ENCODE results near the gene DMBX1. TPM values are rescaled to one million over a fixed set of nuclear protein-coding genes. Genes with fewer than 3 reads are reported as not detected.

The DMBX1 gene
- polyA plus RNA-seq, 1 of the 3 experiments (the other 2 are of a cell fraction) = not detected

DNA sequence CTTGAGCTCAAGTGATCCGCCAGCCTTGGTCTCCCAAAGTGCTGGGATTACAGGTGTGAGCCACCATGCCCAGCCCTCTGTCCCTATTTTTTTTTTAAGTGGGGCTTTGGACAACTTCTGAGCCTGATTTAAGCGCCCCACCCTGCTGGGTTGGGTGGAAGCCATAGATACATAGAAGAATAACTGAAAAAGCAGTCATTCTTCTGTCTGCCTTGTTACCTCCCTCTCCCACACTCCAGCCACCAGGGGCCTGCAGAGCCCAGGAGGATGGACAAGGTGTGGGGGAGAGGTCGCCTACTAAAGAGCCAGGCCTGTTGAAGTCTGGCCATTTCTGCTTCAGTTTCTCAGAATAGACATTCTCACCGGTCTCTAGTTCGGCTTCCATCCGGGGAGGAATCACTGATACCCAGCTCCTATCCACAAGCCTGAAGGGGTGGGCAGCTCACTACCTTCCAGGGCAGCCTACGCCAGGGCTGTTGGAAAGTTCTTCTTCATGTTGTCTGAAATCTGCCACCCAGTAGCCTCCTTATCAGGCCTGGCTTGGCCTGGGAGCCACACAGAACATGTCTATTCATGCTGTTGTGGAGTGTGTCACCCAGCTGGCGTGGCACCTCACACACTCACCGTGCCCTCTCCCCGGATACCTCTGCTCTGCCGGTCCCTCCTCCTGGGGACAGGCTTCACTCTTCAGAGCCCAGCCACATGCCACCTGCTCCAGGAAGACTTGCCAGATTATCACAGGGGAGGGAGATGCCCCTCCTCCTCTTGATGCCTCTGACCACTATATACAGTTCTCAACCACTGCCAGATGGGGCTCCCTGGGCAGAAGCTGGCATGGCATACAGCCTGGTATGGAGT, 34.1 kb downstream of the DMBX1 start:
- no peak overlapping the region for H3K4me3 ChIP-seq (ENCODE audit: low read depth in 2 of 2, low read length in 1 of 2)
- peaks cover 4 to 39% of the 10 kb centered on the region in 2 experiments; a peak in 3 of 4 replicates for H3K4me1 ChIP-seq (ENCODE audit: control insufficient read depth in 1 of 2, insufficient read depth in 2 of 2, low read depth in 1 of 2, low read length in 1 of 2)
- no peaks in the 10 kb centered on the region for H3K9me3 ChIP-seq
- peaks cover 27% of the 10 kb centered on the region for H3F3A ChIP-seq (replicated peaks; ENCODE audit: insufficient read depth)
- no peaks in the 10 kb centered on the region for H3K79me2 ChIP-seq (ENCODE audit: insufficient read depth)
- H2AFZ ChIP-seq (ENCODE audit: low read depth) = no peak overlapping the region
- H4K20me1 ChIP-seq (ENCODE audit: insufficient read depth) = no peaks in the 10 kb centered on the region
- DNase-seq = no peak
- no peaks in the 10 kb centered on the region for H3K27me3 ChIP-seq (ENCODE audit: insufficient read depth)
- H3K36me3 ChIP-seq (replicated peaks in 1 of 2; ENCODE audit: control insufficient read depth in 1 of 2, insufficient read depth in 2 of 2, low read length in 1 of 2) = no peaks in the 10 kb centered on the region
- ChIA-PET CTCF (interaction anchor here (0.8 to 3.1 kb wide), 8 partner anchors 9 to 82 kb away, joined by 3 to 23 read pairs (median 7); a partner anchor contains a TSS), POLR2A (interaction anchor here (0.6 kb wide), 1 partner anchor 10 kb away, joined by 4 read pairs; no protein-coding TSS in a partner anchor)
- no peaks in the 10 kb centered on the region for H3K9me2 ChIP-seq
- H3K9ac ChIP-seq = no peak overlapping the region
- 89% methylated on average over 2 of the region's 11 CpGs for WGBS (ENCODE audit: low lambda C conversion rate)
- no peak overlapping the region for H3K27ac ChIP-seq (ENCODE audit: low read depth in 2 of 2, low read length in 1 of 2)
- H3K4me2 ChIP-seq = no peak overlapping the region
- TF ChIP-seq MXI1 (IDR thresholded peaks at IDR 0.05; ENCODE audit: low read depth, low read length) = no peak
- no peak for TF ChIP-seq FOSL2 (IDR thresholded peaks at IDR 0.05; ENCODE audit: borderline replicate concordance, low read depth)
- no peak for TF ChIP-seq TAF1 (IDR thresholded peaks at IDR 0.05; ENCODE audit: borderline replicate concordance, low read depth, low read length)
- TF ChIP-seq, protein P1, sequence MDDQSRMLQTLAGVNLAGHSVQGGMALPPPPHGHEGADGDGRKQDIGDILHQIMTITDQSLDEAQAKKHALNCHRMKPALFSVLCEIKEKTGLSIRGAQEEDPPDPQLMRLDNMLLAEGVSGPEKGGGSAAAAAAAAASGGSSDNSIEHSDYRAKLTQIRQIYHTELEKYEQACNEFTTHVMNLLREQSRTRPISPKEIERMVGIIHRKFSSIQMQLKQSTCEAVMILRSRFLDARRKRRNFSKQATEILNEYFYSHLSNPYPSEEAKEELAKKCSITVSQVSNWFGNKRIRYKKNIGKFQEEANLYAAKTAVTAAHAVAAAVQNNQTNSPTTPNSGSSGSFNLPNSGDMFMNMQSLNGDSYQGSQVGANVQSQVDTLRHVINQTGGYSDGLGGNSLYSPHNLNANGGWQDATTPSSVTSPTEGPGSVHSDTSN (IDR thresholded peaks at IDR 0.05) = no peak
- TF ChIP-seq JUND (IDR thresholded peaks at IDR 0.05) = no peak
- no peak for TF ChIP-seq NFIC (IDR thresholded peaks at IDR 0.05; ENCODE audit: borderline replicate concordance)
- TF ChIP-seq TCF12 (IDR thresholded peaks at IDR 0.05) = no peak
- TF ChIP-seq MEF2A (IDR thresholded peaks at IDR 0.05; ENCODE audit: borderline replicate concordance, low read depth) = no peak
- no peak for TF ChIP-seq FOXJ3 (CRISPR knock-in tag; IDR thresholded peaks at IDR 0.05)
- no peak for TF ChIP-seq GABPA (IDR thresholded peaks at IDR 0.05; ENCODE audit: low read depth)
- TF ChIP-seq, protein P2, sequence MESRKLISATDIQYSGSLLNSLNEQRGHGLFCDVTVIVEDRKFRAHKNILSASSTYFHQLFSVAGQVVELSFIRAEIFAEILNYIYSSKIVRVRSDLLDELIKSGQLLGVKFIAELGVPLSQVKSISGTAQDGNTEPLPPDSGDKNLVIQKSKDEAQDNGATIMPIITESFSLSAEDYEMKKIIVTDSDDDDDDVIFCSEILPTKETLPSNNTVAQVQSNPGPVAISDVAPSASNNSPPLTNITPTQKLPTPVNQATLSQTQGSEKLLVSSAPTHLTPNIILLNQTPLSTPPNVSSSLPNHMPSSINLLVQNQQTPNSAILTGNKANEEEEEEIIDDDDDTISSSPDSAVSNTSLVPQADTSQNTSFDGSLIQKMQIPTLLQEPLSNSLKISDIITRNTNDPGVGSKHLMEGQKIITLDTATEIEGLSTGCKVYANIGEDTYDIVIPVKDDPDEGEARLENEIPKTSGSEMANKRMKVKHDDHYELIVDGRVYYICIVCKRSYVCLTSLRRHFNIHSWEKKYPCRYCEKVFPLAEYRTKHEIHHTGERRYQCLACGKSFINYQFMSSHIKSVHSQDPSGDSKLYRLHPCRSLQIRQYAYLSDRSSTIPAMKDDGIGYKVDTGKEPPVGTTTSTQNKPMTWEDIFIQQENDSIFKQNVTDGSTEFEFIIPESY (IDR thresholded peaks at IDR 0.05; ENCODE audit: borderline replicate concordance, low read depth) = no peak
- TF ChIP-seq, protein P3, sequence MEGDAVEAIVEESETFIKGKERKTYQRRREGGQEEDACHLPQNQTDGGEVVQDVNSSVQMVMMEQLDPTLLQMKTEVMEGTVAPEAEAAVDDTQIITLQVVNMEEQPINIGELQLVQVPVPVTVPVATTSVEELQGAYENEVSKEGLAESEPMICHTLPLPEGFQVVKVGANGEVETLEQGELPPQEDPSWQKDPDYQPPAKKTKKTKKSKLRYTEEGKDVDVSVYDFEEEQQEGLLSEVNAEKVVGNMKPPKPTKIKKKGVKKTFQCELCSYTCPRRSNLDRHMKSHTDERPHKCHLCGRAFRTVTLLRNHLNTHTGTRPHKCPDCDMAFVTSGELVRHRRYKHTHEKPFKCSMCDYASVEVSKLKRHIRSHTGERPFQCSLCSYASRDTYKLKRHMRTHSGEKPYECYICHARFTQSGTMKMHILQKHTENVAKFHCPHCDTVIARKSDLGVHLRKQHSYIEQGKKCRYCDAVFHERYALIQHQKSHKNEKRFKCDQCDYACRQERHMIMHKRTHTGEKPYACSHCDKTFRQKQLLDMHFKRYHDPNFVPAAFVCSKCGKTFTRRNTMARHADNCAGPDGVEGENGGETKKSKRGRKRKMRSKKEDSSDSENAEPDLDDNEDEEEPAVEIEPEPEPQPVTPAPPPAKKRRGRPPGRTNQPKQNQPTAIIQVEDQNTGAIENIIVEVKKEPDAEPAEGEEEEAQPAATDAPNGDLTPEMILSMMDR (IDR thresholded peaks at IDR 0.05) = no peak
- TF ChIP-seq, protein P4, sequence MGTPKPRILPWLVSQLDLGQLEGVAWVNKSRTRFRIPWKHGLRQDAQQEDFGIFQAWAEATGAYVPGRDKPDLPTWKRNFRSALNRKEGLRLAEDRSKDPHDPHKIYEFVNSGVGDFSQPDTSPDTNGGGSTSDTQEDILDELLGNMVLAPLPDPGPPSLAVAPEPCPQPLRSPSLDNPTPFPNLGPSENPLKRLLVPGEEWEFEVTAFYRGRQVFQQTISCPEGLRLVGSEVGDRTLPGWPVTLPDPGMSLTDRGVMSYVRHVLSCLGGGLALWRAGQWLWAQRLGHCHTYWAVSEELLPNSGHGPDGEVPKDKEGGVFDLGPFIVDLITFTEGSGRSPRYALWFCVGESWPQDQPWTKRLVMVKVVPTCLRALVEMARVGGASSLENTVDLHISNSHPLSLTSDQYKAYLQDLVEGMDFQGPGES (IDR thresholded peaks at IDR 0.05; ENCODE audit: low read depth, low read length) = no peak
- no peak for TF ChIP-seq SMC3 (IDR thresholded peaks at IDR 0.05; ENCODE audit: low read depth, low read length)
- TF ChIP-seq EZH2phosphoT487 (IDR thresholded peaks at IDR 0.05; ENCODE audit: borderline replicate concordance, low read depth) = no peak
- TF ChIP-seq RAD21 (IDR thresholded peaks at IDR 0.05; ENCODE audit: low read length) = no peak
- no peak for TF ChIP-seq NRF1 (IDR thresholded peaks at IDR 0.05; ENCODE audit: low read depth, low read length)
